Heart right ventricle (tissue), 16 donors: Measurements from ENCODE around the gene PGBD1. TPM values are rescaled to one million over a fixed set of nuclear protein-coding genes. Genes with fewer than 3 reads are reported as not detected.
"Not testable (repeated sequence)": the region's sequence is repeated elsewhere in the genome, so short reads cannot be mapped to it uniquely, and the experiment has no call there.

ENCODE experiments used
- ATAC-seq, 8 donors: fragments of 200-7000 bp; cut with Tn5 transposase; one replicate each; pipeline ENCODE4 v1.9.1; 2020; ENCODE audit warnings: mild to moderate bottlenecking in 8 of 8, moderate library complexity in 8 of 8, moderate number of reproducible peaks in 1 of 8
- DNase-seq, 2 donors: peaks; one replicate each; pipeline ENCODE4 v3.0.0-alpha.2; 2020
- H3K27ac ChIP-seq, 10 donors: fragments of 200-600 bp; sonication (generic) in 2 of 10; one replicate each; pipeline versions ENCODE4 v1.5.0 to v1.8.0; 2020 to 2022; ENCODE audit warnings: mild to moderate bottlenecking in 3 of 10
- H3K27me3 ChIP-seq, 7 donors: fragments of 200-600 bp; one replicate each; pipeline ENCODE4 v1.8.0; 2021 to 2022; ENCODE audit warnings: mild to moderate bottlenecking in 2 of 7
- H3K36me3 ChIP-seq, 9 donors: fragments of 200-600 bp; sonication (generic) in 1 of 9; one replicate each; pipeline versions ENCODE4 v1.5.0 to v1.8.0; 2020 to 2022; ENCODE audit warnings: mild to moderate bottlenecking in 2 of 9
- H3K4me1 ChIP-seq, 9 donors: fragments of 200-600 bp; sonication (generic) in 1 of 9; one replicate each; pipeline versions ENCODE4 v1.5.0 to v1.8.0; 2020 to 2022; ENCODE audit warnings: mild to moderate bottlenecking in 4 of 9
- H3K4me3 ChIP-seq, 10 donors: fragments of 200-600 bp; sonication (generic) in 2 of 10; one replicate each; pipeline versions ENCODE4 v1.5.0 to v1.8.0; 2020 to 2022; ENCODE audit warnings: mild to moderate bottlenecking in 7 of 10, moderate library complexity in 2 of 10
- H3K9me3 ChIP-seq, 11 donors: fragments of 200-600 bp in 10 of 11; sonication (generic) in 2 of 11; one replicate each; pipeline versions ENCODE4 v1.5.0 to v1.8.0; 2013 to 2022; ENCODE audit warnings: mild to moderate bottlenecking in 2 of 11, control low read depth in 1 of 11, moderate library complexity in 1 of 11
- WGBS, 2 donors: extraction: QIAGEN DNeasy Blood & Tissue Kit; methylation state at CpG; one replicate each; pipeline ENCODE4 v1.1.7; 2013; ENCODE audit warnings: inconsistent platforms in 1 of 2; 5-methylcytosine and 5-hydroxymethylcytosine counted together
- intact Hi-C, 10 donors: fragments of 100-400 bp; cut with DNase I; formaldehyde crosslinking; loops; one replicate each; pipeline versions ENCODE4 v1.11.1 to v1.14.2; 2022
- polyA plus RNA-seq, 2 donors: library from polyadenylated mRNA; stranded (reverse); fragments of 200-250 nt; gene quantifications; one replicate each; pipeline ENCODE4 v1.2.3, GENCODE V29; 2013
- total RNA-seq, 10 donors: library from RNA; stranded (reverse); fragmentation: NEBNext Ultra II Directional in 3 of 10; extraction: Animal tissue kit (Norgen Biotek cat#: 25700) in 3 of 10; gene quantifications; one replicate each; pipeline versions ENCODE4 v1.2.1 to v1.2.4, GENCODE V29; 2021 to 2023
- TF ChIP-seq, protein P1 (sequence below), 9 donors: fragments of 200-600 bp; sonication (generic) in 2 of 9; IDR thresholded peaks; one replicate each; pipeline versions ENCODE4 v1.5.0 to v1.8.0; 2021 to 2022; ENCODE audit warnings: antibody characterized with exemption in 9 of 9, mild to moderate bottlenecking in 5 of 9, moderate library complexity in 1 of 9
- donor health status: Arrhythmogenic right ventricular cardiomyopathy.
- donor health status: ischemic (EF 13 %, LVEDD 7.1; RV severe dilation, severe dysfunction).
- donor health status: healthy with polysubstance abuse.
- donor health status: DM: no; HTN: yes; CAD: no.
- donor health status: DM: no; HTN: no; CAD: no.
- donor health status: ischemic (EF 25% LVEDD 6.9; RV normal size, moderate dysfunction).
- donor health status: ischemic (EF 25% LVEDD 5.7; RV mildly dilated, moderate dysfunction).
- donor health status: healthy.
- donor health status: DM: yes; HTN: yes; CAD: no.
- donor health status: Ischemic cardiomyopathy.
- donor health status: ischemic (EF 35%, LVEDD 5.7; RV mildly dilated, moderate dysfunction).
- donor health status: nonischemic (EF 11% LVEDD 7.7; RV severe dilation, severe dysfunction).
- donor health status: DM: yes; HTN: yes; CAD: no.
- donor health status: PGD.
- donor health status: ischemic (EF 29% LVEDD 5.4; RV normal size, mild dysfunction).
- donor health status: nonischemic (EF 23%, LVEDD 6.1; RV moderate dilation, normal function).

The PGBD1 gene
- total and polyA plus RNA-seq, 12 donors = 1.6 to 4.6 (median 2.8) TPM

DNA sequence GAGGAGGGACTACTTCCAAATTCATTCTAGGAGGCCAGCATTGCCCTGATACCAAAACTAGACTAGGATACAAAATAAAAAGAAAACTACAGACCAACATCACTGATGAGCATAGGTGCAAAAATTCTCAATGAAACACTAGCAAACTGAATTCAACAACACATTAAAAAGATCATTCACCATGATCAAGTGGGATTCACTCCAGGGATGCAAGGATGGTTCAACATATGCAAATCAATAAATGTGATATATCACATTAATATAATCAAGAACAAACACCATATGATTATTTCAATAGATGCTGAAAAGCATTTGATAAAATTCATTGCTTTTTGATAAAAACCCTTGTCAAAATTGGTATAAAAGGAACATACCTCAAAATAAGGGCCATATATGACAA is 10.2 kb downstream of the PGBD1 start:
- TF ChIP-seq, protein P1, sequence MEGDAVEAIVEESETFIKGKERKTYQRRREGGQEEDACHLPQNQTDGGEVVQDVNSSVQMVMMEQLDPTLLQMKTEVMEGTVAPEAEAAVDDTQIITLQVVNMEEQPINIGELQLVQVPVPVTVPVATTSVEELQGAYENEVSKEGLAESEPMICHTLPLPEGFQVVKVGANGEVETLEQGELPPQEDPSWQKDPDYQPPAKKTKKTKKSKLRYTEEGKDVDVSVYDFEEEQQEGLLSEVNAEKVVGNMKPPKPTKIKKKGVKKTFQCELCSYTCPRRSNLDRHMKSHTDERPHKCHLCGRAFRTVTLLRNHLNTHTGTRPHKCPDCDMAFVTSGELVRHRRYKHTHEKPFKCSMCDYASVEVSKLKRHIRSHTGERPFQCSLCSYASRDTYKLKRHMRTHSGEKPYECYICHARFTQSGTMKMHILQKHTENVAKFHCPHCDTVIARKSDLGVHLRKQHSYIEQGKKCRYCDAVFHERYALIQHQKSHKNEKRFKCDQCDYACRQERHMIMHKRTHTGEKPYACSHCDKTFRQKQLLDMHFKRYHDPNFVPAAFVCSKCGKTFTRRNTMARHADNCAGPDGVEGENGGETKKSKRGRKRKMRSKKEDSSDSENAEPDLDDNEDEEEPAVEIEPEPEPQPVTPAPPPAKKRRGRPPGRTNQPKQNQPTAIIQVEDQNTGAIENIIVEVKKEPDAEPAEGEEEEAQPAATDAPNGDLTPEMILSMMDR (IDR thresholded peaks at IDR 0.05) = no peak
- H3K36me3 ChIP-seq = peaks cover 0 to 57% (median 7%) of the 10 kb centered on the region in 9 donors
- H3K27ac ChIP-seq = no peak overlapping the region
- H3K27me3 ChIP-seq = no peaks in the 10 kb centered on the region
- no peak overlapping the region for H3K4me3 ChIP-seq
- H3K9me3 ChIP-seq = no peaks in the 10 kb centered on the region
- no peaks in the 10 kb centered on the region for H3K4me1 ChIP-seq
- DNase-seq (no peak), ATAC-seq (no peak)
- intact Hi-C loops = no loop called here

DNA sequence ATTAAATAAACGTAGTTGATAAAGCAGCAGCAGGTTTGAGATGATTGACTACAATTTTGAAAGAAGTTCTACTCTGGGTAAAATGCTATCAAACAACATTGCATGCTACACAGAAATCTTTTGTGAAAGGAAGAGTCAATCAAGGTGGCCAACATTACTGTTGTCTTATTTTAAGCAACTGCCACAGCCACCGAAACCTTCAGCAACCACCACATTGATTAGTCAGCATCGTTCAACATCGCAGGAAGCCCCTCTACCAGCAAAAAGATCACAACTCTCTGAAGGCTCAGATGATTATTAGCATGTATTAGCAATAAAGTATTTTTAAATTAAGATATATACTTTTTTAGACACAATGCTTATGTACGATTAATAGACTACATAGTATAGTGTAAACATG is 14.0 kb downstream of the PGBD1 start:
- H3K4me1 ChIP-seq = no peaks in the 10 kb centered on the region
- H3K4me3 ChIP-seq = no peak overlapping the region
- no peaks in the 10 kb centered on the region for H3K27me3 ChIP-seq
- DNase-seq (no peak), ATAC-seq (no peak)
- no peak overlapping the region for H3K27ac ChIP-seq
- peaks cover 0 to 44% (median 7%) of the 10 kb centered on the region in 9 donors for H3K36me3 ChIP-seq
- TF ChIP-seq, protein P1 (IDR thresholded peaks at IDR 0.05) = no peak
- H3K9me3 ChIP-seq = no peaks in the 10 kb centered on the region
- intact Hi-C loops = no loop called here
- 96% methylated on average over 5 of the region's 5 CpGs for WGBS, 2 donors

DNA sequence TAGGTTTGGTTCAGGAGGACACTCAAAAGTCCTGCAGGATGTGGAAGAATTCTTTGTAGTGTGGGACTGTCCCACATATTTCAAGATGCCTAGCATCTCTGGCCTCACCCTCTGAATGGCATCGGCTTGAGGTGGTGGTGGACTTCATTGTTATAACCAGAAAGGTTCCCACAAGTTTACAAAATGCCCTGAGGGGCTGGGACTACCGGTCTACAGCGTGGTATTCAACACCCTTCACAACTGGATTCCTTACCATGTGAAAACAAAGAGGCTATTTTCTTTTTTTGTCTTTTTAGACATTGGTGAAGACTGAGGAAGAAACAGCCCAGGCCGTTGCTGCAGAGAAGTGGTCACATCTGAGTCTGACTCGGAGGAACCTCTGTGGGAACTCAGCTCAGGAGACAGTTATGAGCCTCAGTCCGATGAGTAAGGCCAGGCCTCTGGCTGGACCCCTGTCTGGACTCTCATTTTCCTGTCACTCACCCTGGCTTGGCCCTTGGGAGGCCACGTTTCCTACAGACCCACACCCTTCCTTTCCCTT is 15.2 kb downstream of the PGBD1 start:
- Histone ChIP-seq H3K9me3 (no peaks in the 10 kb centered on the region), H3K36me3 (peaks cover 0 to 55% (median 10%) of the 10 kb centered on the region in 9 donors), H3K4me3 (no peak overlapping the region), H3K27me3 (no peaks in the 10 kb centered on the region), H3K27ac (no peak overlapping the region), H3K4me1 (no peaks in the 10 kb centered on the region)
- DNase-seq = no peak
- no peak for ATAC-seq
- TF ChIP-seq, protein P1 (IDR thresholded peaks at IDR 0.05) = no peak
- intact Hi-C loops = no loop called here
- 83 to 92% methylated on average over 7 of the region's 7 CpGs for WGBS, 2 donors

DNA sequence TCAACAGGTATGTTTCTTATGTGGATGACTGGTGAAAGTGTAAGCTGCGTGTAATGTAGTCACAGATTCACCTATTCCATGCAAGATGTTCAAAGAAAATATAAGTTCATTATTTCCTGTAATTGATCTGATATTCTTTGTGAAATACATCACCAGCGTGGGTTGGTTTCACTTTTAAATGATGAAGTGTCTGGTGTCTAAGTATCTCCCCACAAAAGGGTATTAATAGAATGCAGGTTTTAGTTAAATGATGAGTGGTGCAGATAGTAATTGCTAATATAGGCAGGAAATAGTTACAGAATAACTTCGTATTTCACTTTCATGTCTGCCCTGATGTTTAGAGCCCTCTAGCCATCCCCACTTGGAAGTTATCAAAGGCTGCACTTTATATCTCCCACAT is 22.2 kb downstream of the PGBD1 start:
- no peak for ATAC-seq
- WGBS, 2 donors = 95% methylated on average over 3 of the region's 3 CpGs

DNA sequence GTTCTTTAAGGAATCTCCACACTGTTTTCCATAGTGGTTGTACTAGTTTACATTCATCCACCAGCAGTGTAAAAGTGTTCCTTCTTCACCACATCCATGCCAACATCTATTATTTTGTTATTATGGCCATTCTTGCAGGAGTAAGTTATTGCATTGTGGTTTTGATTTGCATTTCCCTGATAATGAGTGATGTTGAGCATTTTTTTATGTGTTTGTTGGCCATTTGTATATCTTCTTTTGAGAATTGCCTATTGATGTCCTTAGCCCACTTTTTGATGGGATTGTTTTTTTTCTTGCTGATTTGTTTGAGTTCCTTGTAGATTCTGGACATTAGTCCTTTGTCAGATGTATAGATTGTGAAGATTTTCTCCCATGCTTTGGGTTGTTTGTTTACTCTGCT is 25.0 kb downstream of the PGBD1 start:
- peaks cover 0 to 21% (median 2%) of the 10 kb centered on the region in 9 donors for H3K36me3 ChIP-seq
- DNase-seq, H3K27me3 ChIP-seq, H3K4me1 ChIP-seq, intact Hi-C loops, ATAC-seq, H3K4me3 ChIP-seq, H3K27ac ChIP-seq: not testable (repeated sequence)
- H3K9me3 ChIP-seq = peaks cover 0 to 41% (median 0%) of the 10 kb centered on the region in 11 donors

More for the DNA sequence above, 22.2 kb downstream of the PGBD1 start:
- H3K27ac ChIP-seq = no peak overlapping the region
- DNase-seq = no peak
- peaks cover 0 to 35% (median 4%) of the 10 kb centered on the region in 9 donors for H3K36me3 ChIP-seq
- intact Hi-C loops = no loop called here
- no peaks in the 10 kb centered on the region for H3K4me1 ChIP-seq
- H3K27me3 ChIP-seq = no peaks in the 10 kb centered on the region
- H3K4me3 ChIP-seq = no peak overlapping the region
- TF ChIP-seq, protein P1 (IDR thresholded peaks at IDR 0.05) = no peak
- peaks cover 0 to 29% (median 0%) of the 10 kb centered on the region in 11 donors for H3K9me3 ChIP-seq
